Activated naive CD8-positive, alpha-beta T cell treated with anti-CD3 and anti-CD28 coated beads, Interleukin-2, amount 50 U/mL, for 24 hours (primary cell): Measurements from ENCODE around the gene WDR4.
A peak's percentile ranks its signal among the peaks of the same experiment; 100 is the strongest.
"Not testable (repeated sequence)": the region's sequence is repeated elsewhere in the genome, so short reads cannot be mapped to it uniquely, and the experiment has no call there.

Source experiments
- ATAC-seq: fragments of 150-1000 bp; cut with Tn5 transposase; one replicate; pipeline ENCODE4 v1.10.0; 2021
- DNase-seq: peaks from one replicate; pipeline ENCODE4 v3.0.0; 2021
- H3K27ac Mint-ChIP-seq: one replicate; pipeline ENCODE4 v1.8.0; 2021; ENCODE audit warnings: mild to moderate bottlenecking, mixed read lengths
- H3K27me3 Mint-ChIP-seq: one replicate; pipeline ENCODE4 v1.8.0; 2021; ENCODE audit warnings: mixed read lengths
- H3K36me3 Mint-ChIP-seq: one replicate; pipeline ENCODE4 v1.8.0; 2021; ENCODE audit warnings: low read depth, mixed read lengths
- H3K4me1 Mint-ChIP-seq: one replicate; pipeline ENCODE4 v1.8.0; 2021; ENCODE audit warnings: mixed read lengths
- H3K4me3 Mint-ChIP-seq: one replicate; pipeline ENCODE4 v1.8.0; 2021; ENCODE audit warnings: mild to moderate bottlenecking, moderate library complexity, mixed read lengths
- H3K9me3 Mint-ChIP-seq: one replicate; pipeline ENCODE4 v1.8.0; 2021; ENCODE audit warnings: mixed read lengths

The WDR4 gene

DNA sequence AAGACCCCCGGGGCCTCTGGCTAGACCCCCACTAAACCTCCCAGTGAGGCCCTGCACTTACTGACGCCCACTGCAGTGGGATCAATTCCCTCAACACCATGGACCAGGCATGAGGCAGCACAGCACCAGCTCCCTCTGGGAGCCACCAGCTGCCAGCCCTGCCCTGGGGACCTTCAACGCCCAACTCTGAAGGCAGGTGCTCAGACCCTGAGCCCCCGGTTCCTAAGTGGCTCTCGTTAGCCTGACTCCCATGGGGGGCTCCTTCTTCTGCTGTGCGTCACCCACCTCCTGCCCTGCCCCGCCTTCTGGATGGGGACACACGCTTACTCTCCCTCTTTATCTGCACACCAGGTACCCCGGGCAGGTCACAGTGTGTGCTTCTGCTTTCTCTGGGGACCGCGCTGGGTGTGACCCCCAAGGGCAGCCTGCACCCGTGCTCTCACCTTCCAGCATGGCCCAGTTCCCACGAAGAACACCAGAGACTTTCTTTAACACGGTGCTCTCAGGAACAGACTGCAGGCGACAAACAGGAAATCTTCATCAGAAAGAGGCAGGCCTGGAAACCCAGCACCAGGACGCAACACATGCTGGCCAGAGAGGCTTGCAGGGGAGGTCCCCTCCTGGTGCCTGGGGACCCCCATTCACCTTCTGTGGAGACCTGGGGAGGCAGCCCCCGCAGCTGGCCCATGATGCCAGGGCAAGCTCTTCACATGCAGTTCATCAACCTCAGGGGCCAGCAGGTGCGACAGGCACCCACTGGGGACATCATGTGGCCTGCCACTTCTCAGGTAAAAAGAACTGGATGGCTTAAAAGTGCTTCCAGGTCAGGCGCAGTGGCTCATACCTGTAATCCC lies 27.3 kb downstream of the WDR4 start:
- Mint-ChIP-seq H3K36me3 (peaks cover 58% of the 10 kb centered on the region), H3K4me3 (no peak overlapping the region), H3K27ac (no peak overlapping the region), H3K27me3 (no peaks in the 10 kb centered on the region), H3K9me3 (no peaks in the 10 kb centered on the region), H3K4me1 (peaks cover 2% of the 10 kb centered on the region)
- DNase-seq, result no peak
- no peak for ATAC-seq

DNA sequence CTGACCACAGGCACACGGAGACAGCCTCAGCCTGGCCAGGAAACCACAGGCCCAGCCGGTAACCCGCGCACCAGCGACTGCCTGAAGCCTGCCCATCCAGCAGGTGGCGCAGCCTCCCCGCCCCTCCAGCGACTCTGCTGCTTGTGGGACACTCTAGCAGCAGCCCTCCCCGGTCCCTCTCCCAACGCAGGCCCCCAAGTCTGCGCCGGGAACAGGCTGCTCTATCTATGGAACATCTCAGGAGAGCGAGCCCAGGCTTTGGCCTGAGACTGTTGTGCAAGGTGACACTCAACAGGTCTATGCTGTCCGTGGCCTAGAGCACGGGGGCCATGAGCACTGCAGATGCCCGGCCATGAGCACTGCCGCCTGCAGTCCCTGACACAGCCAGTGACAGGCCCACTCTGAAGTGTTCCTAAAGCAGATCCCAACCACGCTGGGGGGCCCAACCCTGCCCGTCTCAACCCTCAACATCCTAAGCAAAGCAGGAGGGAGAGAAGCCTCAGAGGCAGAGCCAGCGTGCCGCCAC lies 28.4 kb downstream of the WDR4 start:
- H3K9me3 Mint-ChIP-seq, result no peaks in the 10 kb centered on the region
- peaks cover 2% of the 10 kb centered on the region for H3K4me1 Mint-ChIP-seq
- peak; percentile 51 for DNase-seq
- peak overlapping the region; percentile 49 for H3K27ac Mint-ChIP-seq
- ATAC-seq, result peak; percentile 44
- H3K4me3 Mint-ChIP-seq, result no peak overlapping the region
- H3K27me3 Mint-ChIP-seq, result no peaks in the 10 kb centered on the region
- peaks cover 58% of the 10 kb centered on the region for H3K36me3 Mint-ChIP-seq

DNA sequence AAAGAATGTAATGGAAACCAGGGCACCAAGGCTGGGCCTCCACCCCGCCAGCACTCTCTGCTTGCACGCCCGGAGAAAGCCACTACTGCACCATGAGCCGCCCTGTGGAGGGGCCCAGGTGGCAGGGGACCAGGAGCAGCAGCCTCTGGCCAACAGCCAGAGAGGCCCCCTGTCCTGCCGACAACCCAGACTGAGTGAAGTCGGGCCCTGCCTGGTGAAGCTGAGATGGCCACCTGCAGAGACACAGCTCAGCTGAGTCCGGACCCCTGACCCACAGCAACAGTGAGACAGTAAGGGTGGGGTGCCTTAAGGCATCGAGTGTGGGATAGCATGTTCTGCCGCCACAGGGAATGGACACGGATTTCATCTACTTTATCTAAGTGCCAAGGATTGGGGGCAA lies 28.9 kb downstream of the WDR4 start:
- no peak overlapping the region for H3K4me3 Mint-ChIP-seq
- H3K27ac Mint-ChIP-seq, result peak overlapping the region; percentile 49
- DNase-seq (no peak), ATAC-seq (peak; percentile 3)
- H3K27me3 Mint-ChIP-seq, result no peaks in the 10 kb centered on the region
- no peaks in the 10 kb centered on the region for H3K9me3 Mint-ChIP-seq
- peaks cover 2% of the 10 kb centered on the region for H3K4me1 Mint-ChIP-seq
- H3K36me3 Mint-ChIP-seq, result peaks cover 55% of the 10 kb centered on the region

DNA sequence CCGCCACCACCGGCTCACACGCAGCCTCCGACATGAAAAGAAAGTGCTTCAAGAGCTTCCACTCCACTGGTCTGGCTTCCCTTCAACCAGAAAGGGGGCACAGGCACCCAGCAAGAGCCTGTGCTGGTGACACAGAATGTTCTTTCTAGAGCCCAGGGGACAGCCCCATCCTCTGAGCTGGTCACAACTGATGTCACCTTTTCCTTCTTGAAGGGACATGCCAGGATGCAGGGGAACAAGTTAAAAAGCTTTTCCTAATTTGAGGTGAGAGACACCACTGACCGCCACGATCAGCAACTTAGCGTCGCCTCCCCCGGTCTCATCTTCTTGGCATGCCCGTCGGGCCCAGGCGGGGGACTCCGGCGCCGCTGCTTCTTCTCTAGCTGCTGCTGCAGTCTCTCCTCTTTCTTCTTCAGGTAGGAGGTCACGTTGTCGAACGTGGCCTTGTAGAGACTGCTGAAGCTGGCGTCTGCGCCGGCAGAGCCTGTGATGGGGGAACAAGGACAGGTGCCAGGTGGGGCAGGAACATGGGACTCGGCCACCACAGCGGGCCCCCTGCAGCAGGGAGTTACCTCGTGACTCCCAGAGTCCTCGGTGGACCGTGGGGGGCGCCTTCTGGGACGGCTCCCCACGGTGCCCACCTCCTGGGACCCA lies 29.5 kb downstream of the WDR4 start:
- Mint-ChIP-seq H3K36me3 (peaks cover 58% of the 10 kb centered on the region), H3K27me3 (no peaks in the 10 kb centered on the region), H3K9me3 (no peaks in the 10 kb centered on the region), H3K27ac (peak overlapping the region; percentile 28), H3K4me1 (peaks cover 2% of the 10 kb centered on the region), H3K4me3 (no peak overlapping the region)
- DNase-seq, result no peak
- ATAC-seq, result peak; percentile 57

DNA sequence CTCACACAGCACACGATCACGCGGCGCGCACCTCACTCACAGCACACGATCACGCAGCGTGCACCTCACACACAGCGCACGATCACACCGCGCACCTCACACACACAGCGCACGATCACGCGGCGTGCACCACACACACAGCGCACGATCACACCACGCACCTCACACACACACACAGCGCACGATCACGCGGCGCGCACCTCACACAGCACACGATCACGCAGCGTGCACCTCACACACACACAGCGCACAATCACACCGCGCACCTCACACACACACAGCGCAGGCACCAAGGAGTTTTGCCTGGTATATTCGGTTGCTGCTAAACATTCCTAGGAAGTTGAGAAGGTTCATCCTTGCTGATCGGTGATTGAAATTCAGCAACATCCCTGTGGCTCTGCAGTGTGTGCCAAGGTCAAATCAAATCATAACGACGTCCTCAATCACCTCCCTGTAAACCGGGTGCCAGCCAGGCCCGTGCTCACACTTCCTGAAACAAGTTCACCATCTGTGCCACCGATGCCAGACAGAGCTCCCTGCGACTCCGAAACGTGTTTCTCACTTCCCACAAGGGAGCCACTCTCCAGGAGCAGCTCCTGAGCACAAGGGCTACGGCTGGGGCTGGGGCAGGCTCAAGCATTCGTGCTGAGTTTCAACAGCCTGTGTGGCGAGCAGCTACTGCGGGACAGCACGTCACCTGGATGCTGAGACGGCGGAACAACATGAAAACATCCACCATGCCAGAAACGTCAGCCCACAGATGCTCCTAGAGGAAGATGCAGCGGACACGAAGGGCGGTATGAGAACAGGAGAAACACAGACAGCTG lies 30.2 kb downstream of the WDR4 start:
- no peak for DNase-seq
- H3K36me3 Mint-ChIP-seq, result peaks cover 59% of the 10 kb centered on the region

DNA sequence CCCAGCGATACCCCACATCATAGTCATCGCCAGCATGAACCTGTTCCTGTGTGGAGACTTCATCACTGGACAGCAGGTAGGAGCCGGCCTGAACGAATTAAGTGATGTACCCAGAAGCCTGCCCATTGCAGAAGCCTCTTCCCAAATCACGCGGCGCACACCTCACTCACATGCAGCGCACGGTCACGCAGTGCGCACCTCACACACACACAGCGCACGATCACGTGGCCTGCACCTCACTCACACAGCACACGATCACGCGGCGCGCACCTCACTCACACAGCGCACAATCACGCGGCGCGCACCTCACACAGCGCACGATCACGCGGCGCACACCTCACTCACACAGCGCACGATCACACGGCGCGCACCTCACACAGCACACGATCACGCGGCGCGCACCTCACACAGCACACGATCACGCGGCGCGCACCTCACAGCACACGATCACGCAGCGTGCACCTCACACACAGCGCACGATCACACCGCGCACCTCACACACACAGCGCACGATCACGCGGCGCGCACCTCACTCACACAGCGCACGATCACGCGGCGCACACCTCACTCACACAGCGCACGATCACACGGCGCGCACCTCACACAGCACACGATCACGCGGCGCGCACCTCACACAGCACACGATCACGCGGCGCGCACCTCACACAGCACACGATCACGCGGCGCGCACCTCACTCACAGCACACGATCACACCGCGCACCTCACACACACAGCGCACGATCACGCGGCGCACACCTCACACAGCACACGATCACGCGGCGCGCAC lies 31.0 kb downstream of the WDR4 start:
- ATAC-seq, H3K4me1 Mint-ChIP-seq, H3K9me3 Mint-ChIP-seq, H3K27me3 Mint-ChIP-seq, H3K4me3 Mint-ChIP-seq, DNase-seq, H3K27ac Mint-ChIP-seq: not testable (repeated sequence)
- H3K36me3 Mint-ChIP-seq, result peaks cover 61% of the 10 kb centered on the region

More for the DNA sequence above, 30.2 kb downstream of the WDR4 start:
- H3K4me3 Mint-ChIP-seq, result no peak overlapping the region
- peaks cover 2% of the 10 kb centered on the region for H3K4me1 Mint-ChIP-seq
- H3K27ac Mint-ChIP-seq, result peak overlapping the region; percentile 28
- no peaks in the 10 kb centered on the region for H3K9me3 Mint-ChIP-seq
- H3K27me3 Mint-ChIP-seq, result no peaks in the 10 kb centered on the region
- no peak for ATAC-seq

DNA sequence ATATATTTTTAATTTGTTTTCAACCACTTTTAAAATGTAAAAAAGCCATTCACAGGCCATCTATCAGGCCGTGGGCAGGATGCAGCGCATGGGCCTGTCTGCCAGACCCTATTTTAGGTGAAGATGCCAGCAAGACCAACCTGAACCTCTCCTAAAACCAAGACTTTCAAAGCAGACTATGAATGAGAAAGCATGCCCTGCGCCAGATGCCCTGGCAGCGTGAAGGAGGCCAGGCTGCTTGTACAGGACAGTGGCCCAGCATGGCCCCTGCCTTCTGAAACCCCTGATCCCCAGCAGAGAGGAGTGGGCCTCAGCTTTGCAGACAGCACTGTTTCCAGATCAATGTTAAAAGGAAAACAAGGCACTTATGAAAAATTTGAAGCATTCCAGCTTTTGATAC lies 31.6 kb downstream of the WDR4 start:
- H3K9me3 Mint-ChIP-seq, result no peaks in the 10 kb centered on the region
- peaks cover 67% of the 10 kb centered on the region for H3K36me3 Mint-ChIP-seq
- H3K27ac Mint-ChIP-seq, result no peak overlapping the region
- ATAC-seq (no peak), DNase-seq (no peak)
- H3K4me1 Mint-ChIP-seq, result peaks cover 2% of the 10 kb centered on the region
- H3K4me3 Mint-ChIP-seq, result no peak overlapping the region
- no peaks in the 10 kb centered on the region for H3K27me3 Mint-ChIP-seq

DNA sequence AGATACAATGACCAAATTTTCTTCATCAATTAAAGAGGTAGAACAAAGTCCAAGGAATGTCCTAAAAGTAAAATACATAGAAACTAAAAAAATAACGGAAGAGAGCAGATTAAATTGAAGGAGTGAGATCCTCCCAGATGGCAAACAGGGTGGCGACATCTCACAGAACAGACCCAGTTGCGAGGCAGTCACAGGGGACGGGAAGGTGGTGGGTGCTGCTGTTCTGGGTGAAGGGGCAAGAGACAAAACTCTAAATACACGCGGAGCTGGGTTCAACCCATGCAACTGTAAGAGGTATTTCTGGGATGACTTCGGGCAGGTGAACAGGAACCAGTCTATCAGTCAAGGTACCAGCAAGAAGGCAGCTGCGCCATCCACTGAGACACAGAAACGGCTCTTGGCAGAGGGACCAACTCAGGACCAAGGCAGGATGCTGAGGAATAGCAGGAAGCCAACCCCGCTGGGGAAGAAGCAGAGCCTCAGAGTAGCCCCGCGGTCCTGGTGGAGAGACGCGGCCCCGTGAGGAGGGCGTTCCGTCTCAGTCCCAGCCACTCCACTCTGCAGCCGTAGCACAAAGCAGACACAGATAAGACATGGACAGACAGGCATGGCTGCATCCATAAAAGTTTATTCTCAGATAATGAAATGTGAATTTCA lies 32.2 kb downstream of the WDR4 start:
- ATAC-seq (no peak), DNase-seq (no peak)
- H3K4me1 Mint-ChIP-seq, result peaks cover 2% of the 10 kb centered on the region
- H3K27me3 Mint-ChIP-seq, result no peaks in the 10 kb centered on the region
- H3K27ac Mint-ChIP-seq, result no peak overlapping the region
- H3K36me3 Mint-ChIP-seq, result peaks cover 67% of the 10 kb centered on the region
- H3K4me3 Mint-ChIP-seq, result no peak overlapping the region
- H3K9me3 Mint-ChIP-seq, result no peaks in the 10 kb centered on the region

DNA sequence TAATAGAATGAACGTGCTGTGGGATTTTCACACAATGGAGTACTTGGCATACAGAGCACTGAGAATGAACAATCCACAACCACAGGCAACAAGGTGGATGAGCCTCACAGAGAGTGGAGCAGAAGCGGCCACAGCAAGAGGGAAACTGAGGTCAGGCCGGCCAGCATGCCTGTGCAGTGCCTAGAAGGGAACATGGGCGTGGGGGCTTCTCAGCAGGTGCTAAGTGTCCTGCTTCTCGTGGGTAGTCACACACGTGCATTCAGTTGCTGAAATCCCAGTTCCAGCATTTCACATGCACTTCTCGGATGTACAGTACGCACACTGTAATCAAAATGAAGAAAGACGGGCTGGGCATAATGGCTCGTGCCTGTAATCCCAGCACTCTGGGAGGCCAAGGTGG lies 33.1 kb downstream of the WDR4 start:
- H3K4me1 Mint-ChIP-seq, result peaks cover 2% of the 10 kb centered on the region
- H3K36me3 Mint-ChIP-seq, result peaks cover 59% of the 10 kb centered on the region
- no peaks in the 10 kb centered on the region for H3K27me3 Mint-ChIP-seq
- DNase-seq (no peak), ATAC-seq (no peak)
- no peaks in the 10 kb centered on the region for H3K9me3 Mint-ChIP-seq
- H3K27ac Mint-ChIP-seq, result no peak overlapping the region
- no peak overlapping the region for H3K4me3 Mint-ChIP-seq

DNA sequence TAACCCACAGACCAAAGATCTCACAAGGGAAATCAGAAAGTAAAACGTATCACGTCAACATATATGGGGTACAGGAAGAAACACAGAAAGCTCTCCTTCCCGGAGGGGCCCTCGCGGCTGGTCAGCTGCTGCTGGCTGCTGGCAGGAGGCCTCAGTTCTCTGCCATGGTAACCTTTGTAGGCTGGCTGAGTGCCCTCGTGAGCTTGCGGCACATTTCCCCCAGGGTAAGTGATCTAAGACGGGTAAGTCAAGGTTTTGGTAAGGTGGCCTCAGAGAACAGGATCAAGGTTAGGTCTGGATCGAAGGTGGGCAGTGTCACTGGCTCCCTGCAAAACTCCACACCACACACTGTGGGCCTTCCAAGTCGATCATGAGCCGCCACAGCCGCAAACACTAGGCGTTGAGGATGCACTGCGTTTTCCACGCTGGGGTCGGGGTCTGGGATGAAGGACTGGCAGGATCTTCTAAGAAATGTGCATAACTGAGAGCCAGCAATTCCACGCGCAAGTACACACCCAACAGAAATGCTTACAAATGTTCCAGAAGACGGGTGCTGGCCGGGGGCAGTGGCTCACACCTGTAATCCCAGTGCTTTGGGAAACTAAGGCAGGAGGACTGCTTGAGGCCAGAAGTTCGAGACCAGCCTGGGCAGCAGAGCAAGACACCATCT lies 33.9 kb downstream of the WDR4 start:
- Mint-ChIP-seq H3K27ac (peak overlapping the region; percentile 25), H3K9me3 (no peaks in the 10 kb centered on the region), H3K27me3 (no peaks in the 10 kb centered on the region), H3K4me1 (peaks cover 2% of the 10 kb centered on the region), H3K36me3 (peaks cover 56% of the 10 kb centered on the region), H3K4me3 (no peak overlapping the region)
- DNase-seq (no peak), ATAC-seq (no peak)

DNA sequence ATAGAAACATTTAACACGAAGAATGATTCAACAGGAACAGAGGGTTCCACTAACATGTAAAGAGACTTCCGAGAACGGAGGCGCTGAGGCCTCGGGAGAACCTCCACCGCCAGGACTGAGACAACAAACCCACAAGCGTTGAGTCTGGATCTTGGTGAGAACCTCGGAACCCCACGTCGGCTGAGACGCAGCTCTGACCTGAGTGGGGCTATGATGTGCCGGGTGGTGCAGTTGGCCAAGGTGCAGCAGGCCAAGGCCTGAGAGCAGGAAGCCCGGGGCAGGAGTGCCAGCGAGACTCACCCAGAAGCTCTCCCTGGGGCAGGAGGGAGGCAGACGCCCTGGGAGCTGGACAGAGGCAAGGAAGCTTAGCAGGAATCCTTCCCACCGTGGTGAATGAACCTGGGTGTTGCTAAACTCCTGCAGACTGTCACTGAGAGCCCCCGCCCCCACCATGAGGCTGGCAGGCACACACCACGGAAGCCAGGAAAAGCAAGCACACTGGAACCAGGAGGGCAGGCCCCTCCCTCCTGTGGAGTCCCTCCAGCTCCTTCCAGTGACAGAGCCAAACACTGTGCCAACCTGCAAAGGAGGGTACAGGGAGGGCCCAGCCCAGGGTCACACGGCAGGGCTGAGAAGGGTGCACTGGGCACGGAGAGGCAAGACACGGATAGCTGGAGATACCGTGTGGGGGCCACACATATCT lies 34.8 kb downstream of the WDR4 start:
- Mint-ChIP-seq H3K27ac (no peak overlapping the region), H3K36me3 (peaks cover 56% of the 10 kb centered on the region), H3K9me3 (no peaks in the 10 kb centered on the region), H3K4me3 (no peak overlapping the region), H3K27me3 (no peaks in the 10 kb centered on the region), H3K4me1 (peaks cover 2% of the 10 kb centered on the region)
- ATAC-seq (no peak), DNase-seq (no peak)

DNA sequence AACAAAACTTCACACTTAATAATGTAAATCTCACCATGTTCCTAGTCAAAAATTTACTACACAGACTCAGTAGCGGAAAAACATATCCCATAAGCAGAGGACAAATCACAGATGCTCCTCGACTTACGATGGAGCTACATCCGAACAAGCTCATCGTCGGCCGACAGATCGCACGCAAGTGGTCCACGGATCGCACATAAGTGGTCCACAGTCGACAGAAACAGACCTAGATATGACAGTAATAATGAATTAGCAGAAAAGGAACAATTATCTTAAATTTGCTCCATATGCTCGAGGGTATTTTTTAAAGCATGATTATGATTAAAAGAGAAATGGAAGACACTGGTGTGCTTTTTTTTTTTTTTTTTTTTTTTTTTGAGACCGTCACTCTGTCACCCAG lies 36.3 kb downstream of the WDR4 start:
- Mint-ChIP-seq H3K27me3 (no peaks in the 10 kb centered on the region), H3K4me1 (peaks cover under 1% of the 10 kb centered on the region), H3K4me3 (no peak overlapping the region), H3K9me3 (no peaks in the 10 kb centered on the region), H3K36me3 (peaks cover 49% of the 10 kb centered on the region), H3K27ac (no peak overlapping the region)
- no peak for DNase-seq
- ATAC-seq, result no peak
